Ascending aorta (tissue), 2 donors: ENCODE results near the gene ZMYND11. TPM values are rescaled to one million over a fixed set of nuclear protein-coding genes. Genes with fewer than 3 reads are reported as not detected.

Source experiments
- DNase-seq, 2 donors: peaks; one replicate each; pipeline ENCODE4 v3.0.0-alpha.2; 2019; ENCODE audit warnings: low spot score in 2 of 2
- H3K27ac ChIP-seq, 2 donors: fragments of 200-600 bp; sonication (generic); one replicate each; pipeline ENCODE4 v1.5.1; 2016 to 2017; ENCODE audit warnings: mild to moderate bottlenecking in 1 of 2
- H3K27me3 ChIP-seq: fragments of 200-600 bp; sonication (generic); one replicate; pipeline ENCODE4 v1.5.1; 2017
- H3K36me3 ChIP-seq, 2 donors: fragments of 200-600 bp; sonication (generic); one replicate each; pipeline ENCODE4 v1.5.1; 2016
- H3K4me1 ChIP-seq, 2 donors: fragments of 200-600 bp; sonication (generic); one replicate each; pipeline ENCODE4 v1.5.1; 2016 to 2017; ENCODE audit warnings: mild to moderate bottlenecking in 1 of 2
- H3K4me3 ChIP-seq, 2 donors: fragments of 200-600 bp; sonication (generic); one replicate each; pipeline ENCODE4 v1.5.1; 2016 to 2017; ENCODE audit warnings: mild to moderate bottlenecking in 1 of 2
- H3K9me3 ChIP-seq, 2 donors: fragments of 200-600 bp; sonication (generic); one replicate each; pipeline ENCODE4 v1.5.1; 2016
- intact Hi-C: fragments of 100-400 bp; cut with DNase I; formaldehyde crosslinking; loops from one replicate; pipeline ENCODE4 v1.15.1; 2023
- total RNA-seq: library from RNA; depleted of rRNA; stranded (reverse); fragments of >200 nt; gene quantifications from one replicate; pipeline ENCODE4 v1.1.0, GENCODE V29; 2016
- TF ChIP-seq, protein P1 (sequence below), 3 experiments: fragments of 200-600 bp in 2 of 3; fragments of 450-650 bp in 1 of 3; sonication (generic) in 2 of 3; IDR thresholded peaks; one replicate each; pipeline ENCODE4 v1.5.1; 2016 to 2019; ENCODE audit warnings: antibody characterized with exemption in 3 of 3, mild to moderate bottlenecking in 1 of 3, moderate library complexity in 1 of 3

The ZMYND11 gene
- total RNA-seq, 1 donor from 2014 or later = 29.6 TPM

DNA sequence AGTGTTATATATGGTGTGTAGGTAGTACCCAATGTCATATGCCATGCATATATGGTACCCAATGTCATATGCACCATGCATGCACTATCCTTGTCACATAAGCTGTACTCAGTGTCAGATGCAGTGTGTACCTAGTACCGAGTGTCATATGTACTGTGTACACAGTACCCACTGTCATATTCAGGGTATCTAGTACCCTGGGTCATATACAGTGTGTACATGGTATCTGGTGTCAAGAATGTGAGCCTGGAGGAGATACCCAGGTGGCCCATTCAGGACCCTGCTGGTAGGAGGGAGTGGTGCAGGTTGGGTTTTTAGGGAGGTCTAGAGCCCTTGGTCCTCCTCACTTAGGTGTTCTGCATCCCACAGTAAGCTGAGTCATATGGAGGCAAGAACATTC is 1.8 kb downstream of the ZMYND11 start:
- Histone ChIP-seq H3K4me1 (peaks cover 3 to 22% of the 10 kb centered on the region in 2 donors), H3K27ac (no peak overlapping the region), H3K4me3 (peak overlapping the region in 1 of 2 donors; percentile 97), H3K9me3 (no peaks in the 10 kb centered on the region), H3K27me3 (no peaks in the 10 kb centered on the region), H3K36me3 (no peaks in the 10 kb centered on the region)
- intact Hi-C loops = loop anchor here (5.0 kb wide), 1 partner anchor 550 kb away; the partner anchor contains the start of gene DIP2C
- TF ChIP-seq, protein P1, sequence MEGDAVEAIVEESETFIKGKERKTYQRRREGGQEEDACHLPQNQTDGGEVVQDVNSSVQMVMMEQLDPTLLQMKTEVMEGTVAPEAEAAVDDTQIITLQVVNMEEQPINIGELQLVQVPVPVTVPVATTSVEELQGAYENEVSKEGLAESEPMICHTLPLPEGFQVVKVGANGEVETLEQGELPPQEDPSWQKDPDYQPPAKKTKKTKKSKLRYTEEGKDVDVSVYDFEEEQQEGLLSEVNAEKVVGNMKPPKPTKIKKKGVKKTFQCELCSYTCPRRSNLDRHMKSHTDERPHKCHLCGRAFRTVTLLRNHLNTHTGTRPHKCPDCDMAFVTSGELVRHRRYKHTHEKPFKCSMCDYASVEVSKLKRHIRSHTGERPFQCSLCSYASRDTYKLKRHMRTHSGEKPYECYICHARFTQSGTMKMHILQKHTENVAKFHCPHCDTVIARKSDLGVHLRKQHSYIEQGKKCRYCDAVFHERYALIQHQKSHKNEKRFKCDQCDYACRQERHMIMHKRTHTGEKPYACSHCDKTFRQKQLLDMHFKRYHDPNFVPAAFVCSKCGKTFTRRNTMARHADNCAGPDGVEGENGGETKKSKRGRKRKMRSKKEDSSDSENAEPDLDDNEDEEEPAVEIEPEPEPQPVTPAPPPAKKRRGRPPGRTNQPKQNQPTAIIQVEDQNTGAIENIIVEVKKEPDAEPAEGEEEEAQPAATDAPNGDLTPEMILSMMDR (IDR thresholded peaks at IDR 0.05) = peak in 2 of 3 experiments; percentile 8 to 29
- no peak for DNase-seq

DNA sequence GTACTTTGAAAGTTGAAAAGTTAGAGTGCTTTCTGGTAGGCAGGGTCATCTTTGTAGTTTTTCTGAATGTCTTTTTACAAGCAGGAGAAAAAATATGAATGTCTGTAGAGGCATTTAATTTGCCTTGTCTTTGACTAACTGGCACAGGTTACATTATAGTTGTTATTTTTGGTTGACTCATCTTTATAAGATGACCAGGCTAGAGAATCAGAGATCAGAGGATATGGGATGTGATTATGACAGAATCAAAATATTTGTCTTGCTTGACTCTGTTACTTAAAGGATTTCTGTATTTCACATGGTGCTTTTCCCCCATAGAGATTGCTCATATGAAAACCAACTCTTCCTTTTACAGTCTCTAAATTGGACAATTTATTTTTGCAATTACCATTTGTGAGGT is 2.4 kb downstream of the ZMYND11 start:
- no peak for DNase-seq
- no peak overlapping the region for H3K27ac ChIP-seq
- peaks cover 3 to 19% of the 10 kb centered on the region in 2 donors for H3K4me1 ChIP-seq
- H3K9me3 ChIP-seq = no peaks in the 10 kb centered on the region
- TF ChIP-seq, protein P1 (IDR thresholded peaks at IDR 0.05) = no peak
- intact Hi-C loops = loop anchor here (5.0 kb wide), 1 partner anchor 550 kb away; the partner anchor contains the start of gene DIP2C
- H3K36me3 ChIP-seq = no peaks in the 10 kb centered on the region
- peak overlapping the region in 1 of 2 donors; percentile 97 for H3K4me3 ChIP-seq
- H3K27me3 ChIP-seq = no peaks in the 10 kb centered on the region

DNA sequence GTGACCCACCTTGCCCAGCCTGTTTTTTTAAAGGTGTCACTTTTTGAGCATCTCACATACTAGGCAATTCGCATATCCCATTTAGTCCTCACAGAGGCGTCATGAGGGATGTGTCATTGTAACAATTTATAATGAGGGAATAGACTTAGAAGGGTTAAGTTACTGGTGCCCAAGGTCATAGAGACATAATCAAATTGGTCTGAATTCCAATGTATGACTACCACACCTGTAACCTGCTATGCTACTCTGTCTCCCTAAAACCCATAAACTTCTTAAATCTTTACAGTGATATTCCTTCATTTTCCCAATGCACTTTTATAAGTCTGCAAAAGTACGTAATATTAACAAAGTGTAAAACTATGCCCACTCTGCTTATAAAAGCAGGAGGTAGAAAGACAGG is 7.1 kb downstream of the ZMYND11 start:
- TF ChIP-seq, protein P1 (IDR thresholded peaks at IDR 0.05) = no peak
- intact Hi-C loops = no loop called here
- Histone ChIP-seq H3K27me3 (no peaks in the 10 kb centered on the region), H3K27ac (no peak overlapping the region), H3K9me3 (no peaks in the 10 kb centered on the region), H3K4me3 (no peak overlapping the region), H3K4me1 (peaks cover 0 to 2% of the 10 kb centered on the region in 2 donors), H3K36me3 (no peaks in the 10 kb centered on the region)
- no peak for DNase-seq

DNA sequence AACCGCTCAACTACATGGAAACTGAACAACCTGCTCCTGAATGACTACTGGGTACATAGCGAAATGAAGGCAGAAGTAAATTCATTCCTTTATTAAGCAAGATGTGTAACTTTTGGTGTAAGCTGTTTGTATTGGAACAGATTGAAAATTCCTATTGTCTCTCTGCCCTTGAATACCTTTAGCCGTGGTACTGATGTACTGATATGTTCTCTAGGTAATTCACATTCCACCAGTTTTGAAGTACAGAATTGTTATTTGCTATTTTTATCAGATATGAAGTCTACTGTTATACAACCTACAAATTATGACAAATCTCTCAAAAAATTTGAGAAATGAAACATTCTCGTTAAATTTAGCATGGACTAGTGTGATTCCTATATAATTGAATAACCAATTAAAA is 17.7 kb downstream of the ZMYND11 start:
- no peak overlapping the region for H3K4me3 ChIP-seq
- intact Hi-C loops = no loop called here

DNA sequence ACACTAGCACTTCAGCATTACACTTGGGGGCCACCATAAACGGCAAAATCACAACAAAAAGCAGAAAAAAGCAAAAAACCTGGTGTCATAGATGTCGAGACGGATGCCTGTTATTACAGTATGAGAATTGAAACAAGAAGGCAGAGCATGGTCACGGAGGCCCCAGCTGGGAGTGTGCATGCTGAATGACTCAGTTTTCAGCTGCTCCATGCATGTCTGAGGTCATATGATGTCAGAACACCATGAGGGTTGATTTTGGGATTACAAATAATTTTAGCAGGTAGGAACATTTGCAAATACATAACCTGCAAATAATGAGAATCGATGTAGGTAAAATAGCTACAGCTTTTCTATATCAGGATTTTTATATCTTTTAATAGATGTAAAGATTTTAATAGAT is 19.1 kb downstream of the ZMYND11 start:
- intact Hi-C loops = no loop called here
- Histone ChIP-seq H3K4me1 (no peaks in the 10 kb centered on the region), H3K27ac (no peak overlapping the region), H3K9me3 (no peaks in the 10 kb centered on the region), H3K4me3 (no peak overlapping the region), H3K36me3 (no peaks in the 10 kb centered on the region), H3K27me3 (no peaks in the 10 kb centered on the region)
- no peak for DNase-seq
- TF ChIP-seq, protein P1 (IDR thresholded peaks at IDR 0.05) = no peak

More for the DNA sequence above, 17.7 kb downstream of the ZMYND11 start:
- H3K4me1 ChIP-seq = no peaks in the 10 kb centered on the region
- no peaks in the 10 kb centered on the region for H3K36me3 ChIP-seq
- TF ChIP-seq, protein P1 (IDR thresholded peaks at IDR 0.05) = no peak
- no peak overlapping the region for H3K27ac ChIP-seq
- no peaks in the 10 kb centered on the region for H3K9me3 ChIP-seq
- no peaks in the 10 kb centered on the region for H3K27me3 ChIP-seq
- no peak for DNase-seq

DNA sequence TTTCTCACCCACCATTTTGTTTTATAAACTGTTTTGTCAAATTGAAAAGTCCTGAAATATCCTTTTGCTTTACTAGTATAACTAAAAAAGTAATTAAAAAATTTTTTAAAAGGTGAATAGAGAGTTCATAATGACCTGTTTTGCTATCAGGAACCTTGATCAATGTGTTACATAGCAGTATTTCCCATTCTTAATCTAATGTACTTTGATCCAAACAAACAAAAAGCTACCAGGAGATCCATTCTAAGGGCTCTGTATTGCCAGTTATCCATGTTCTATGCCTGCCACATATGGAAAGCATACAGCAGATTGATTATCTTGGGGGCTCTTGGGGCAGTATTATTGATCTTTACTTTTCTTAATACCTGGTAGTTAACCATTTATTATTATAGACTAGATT is 32.1 kb downstream of the ZMYND11 start:
- intact Hi-C loops = no loop called here
- Histone ChIP-seq H3K27me3 (no peaks in the 10 kb centered on the region), H3K4me1 (peaks cover 0 to 2% of the 10 kb centered on the region in 2 donors), H3K27ac (no peak overlapping the region), H3K36me3 (no peaks in the 10 kb centered on the region), H3K4me3 (no peak overlapping the region), H3K9me3 (peaks cover 0 to 9% of the 10 kb centered on the region in 2 donors)
- no peak for DNase-seq
- TF ChIP-seq, protein P1 (IDR thresholded peaks at IDR 0.05) = no peak
